ENCODE results near the gene APOBR. TPM values are rescaled to one million over a fixed set of nuclear protein-coding genes. Genes with fewer than 3 reads are reported as not detected.
A peak's percentile ranks its signal among the peaks of the same experiment; 100 is the strongest.

The APOBR gene
- total and polyA plus RNA-seq, 2 of the 13 experiments (the other 11 are each of a cell fraction or from before 2014, with no cell fraction given) = 0.03 TPM; not detected in 1

DNA sequence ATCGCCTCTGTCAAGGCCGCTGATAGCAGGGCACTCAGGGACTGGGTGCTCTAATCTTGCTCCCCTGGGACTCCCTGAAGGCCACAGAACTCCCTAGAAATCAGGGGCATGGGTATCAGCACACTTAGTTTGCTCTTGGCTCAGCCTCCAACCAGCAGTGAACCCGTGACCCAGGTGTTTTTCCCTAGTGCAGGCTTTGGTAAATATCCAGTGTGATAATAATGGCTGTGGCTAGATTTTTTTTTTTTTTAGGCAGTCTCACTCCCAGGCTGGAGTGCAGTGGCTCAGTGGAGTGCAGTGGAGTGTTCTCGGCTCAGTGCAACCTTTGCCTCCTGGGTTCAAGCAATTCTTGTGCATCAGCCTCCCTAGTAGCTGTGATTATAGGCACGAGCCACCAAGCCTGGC is 34.0 kb downstream of the APOBR start (continued):
- no peak for TF ChIP-seq THAP9 (CRISPR knock-in tag; IDR thresholded peaks at IDR 0.05; ENCODE audit: borderline replicate concordance)
- no peak for TF ChIP-seq TEF (CRISPR knock-in tag; IDR thresholded peaks at IDR 0.05)
- TF ChIP-seq RFXAP (CRISPR knock-in tag; IDR thresholded peaks at IDR 0.05; ENCODE audit: borderline replicate concordance) = peak; percentile 20; the same call in 1 of the 2 replicates
- no peak for TF ChIP-seq ZBTB38 (CRISPR knock-in tag; IDR thresholded peaks at IDR 0.05)
- TF ChIP-seq, protein P1, sequence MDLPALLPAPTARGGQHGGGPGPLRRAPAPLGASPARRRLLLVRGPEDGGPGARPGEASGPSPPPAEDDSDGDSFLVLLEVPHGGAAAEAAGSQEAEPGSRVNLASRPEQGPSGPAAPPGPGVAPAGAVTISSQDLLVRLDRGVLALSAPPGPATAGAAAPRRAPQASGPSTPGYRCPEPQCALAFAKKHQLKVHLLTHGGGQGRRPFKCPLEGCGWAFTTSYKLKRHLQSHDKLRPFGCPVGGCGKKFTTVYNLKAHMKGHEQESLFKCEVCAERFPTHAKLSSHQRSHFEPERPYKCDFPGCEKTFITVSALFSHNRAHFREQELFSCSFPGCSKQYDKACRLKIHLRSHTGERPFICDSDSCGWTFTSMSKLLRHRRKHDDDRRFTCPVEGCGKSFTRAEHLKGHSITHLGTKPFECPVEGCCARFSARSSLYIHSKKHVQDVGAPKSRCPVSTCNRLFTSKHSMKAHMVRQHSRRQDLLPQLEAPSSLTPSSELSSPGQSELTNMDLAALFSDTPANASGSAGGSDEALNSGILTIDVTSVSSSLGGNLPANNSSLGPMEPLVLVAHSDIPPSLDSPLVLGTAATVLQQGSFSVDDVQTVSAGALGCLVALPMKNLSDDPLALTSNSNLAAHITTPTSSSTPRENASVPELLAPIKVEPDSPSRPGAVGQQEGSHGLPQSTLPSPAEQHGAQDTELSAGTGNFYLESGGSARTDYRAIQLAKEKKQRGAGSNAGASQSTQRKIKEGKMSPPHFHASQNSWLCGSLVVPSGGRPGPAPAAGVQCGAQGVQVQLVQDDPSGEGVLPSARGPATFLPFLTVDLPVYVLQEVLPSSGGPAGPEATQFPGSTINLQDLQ (CRISPR knock-in tag; IDR thresholded peaks at IDR 0.05) = no peak
- TF ChIP-seq ZNF572 (CRISPR knock-in tag; IDR thresholded peaks at IDR 0.05) = no peak
- TF ChIP-seq ZFP90 (CRISPR knock-in tag; IDR thresholded peaks at IDR 0.05; ENCODE audit: borderline replicate concordance) = no peak
- TF ChIP-seq ZNF607 (CRISPR knock-in tag; IDR thresholded peaks at IDR 0.05; ENCODE audit: borderline replicate concordance) = no peak
- no peak for TF ChIP-seq ZNF879 (CRISPR knock-in tag; IDR thresholded peaks at IDR 0.05)
- TF ChIP-seq ZMYM3 (CRISPR knock-in tag; IDR thresholded peaks at IDR 0.05) = peak; percentile 22; the same call in 1 of the 2 replicates
- no peak for TF ChIP-seq ZNF20 (CRISPR knock-in tag; IDR thresholded peaks at IDR 0.05)
- TF ChIP-seq ZBTB14 (CRISPR knock-in tag; IDR thresholded peaks at IDR 0.05) = no peak
- TF ChIP-seq RFX5 (IDR thresholded peaks at IDR 0.05; ENCODE audit: low read depth, low read length) = no peak

Data from HepG2 (cell line).